ENCODE data around the gene DENND2D. TPM values are rescaled to one million over a fixed set of nuclear protein-coding genes. Genes with fewer than 3 reads are reported as not detected.

The DENND2D gene
- total RNA-seq, 2 donors from 2014 or later: 15.8 to 19.8 TPM

- no peak for TF ChIP-seq CTCF (IDR thresholded peaks at IDR 0.05)
- ATAC-seq (ENCODE audit: insufficient number of reproducible peaks, low FRiP score, low read depth) (no peak), DNase-seq (ENCODE audit: low spot score) (no peak)
- Histone ChIP-seq H3K4me1 (ENCODE audit: control insufficient read depth in 1 of 2, low read depth in 2 of 2) (peaks cover 0 to 20% of the 10 kb centered on the region in 2 donors), H3K4me3 (peak overlapping the region; percentile 83), H3K27ac (peak overlapping the region in 1 of 2 donors; percentile 59), H3K9me3 (no peaks in the 10 kb centered on the region), H3K27me3 (replicated peaks; ENCODE audit: insufficient read depth) (no peaks in the 10 kb centered on the region), H3K36me3 (no peaks in the 10 kb centered on the region)
These were observed 2.5 kb upstream of the DENND2D start for GRCh38 chr1:111202707-111203623.

- H3K4me3 ChIP-seq: no peak overlapping the region
- H3K9me3 ChIP-seq: no peaks in the 10 kb centered on the region
- no peak overlapping the region for H3K27ac ChIP-seq
- H3K27me3 ChIP-seq (replicated peaks; ENCODE audit: insufficient read depth): no peaks in the 10 kb centered on the region
- DNase-seq (ENCODE audit: low spot score): no peak
- peaks cover 0 to 20% of the 10 kb centered on the region in 2 donors for H3K4me1 ChIP-seq (ENCODE audit: control insufficient read depth in 1 of 2, low read depth in 2 of 2)
- H3K36me3 ChIP-seq: no peaks in the 10 kb centered on the region
- no peak for ATAC-seq (ENCODE audit: insufficient number of reproducible peaks, low FRiP score, low read depth)
- TF ChIP-seq CTCF (IDR thresholded peaks at IDR 0.05): no peak
These were observed 1.9 kb upstream of the DENND2D start for GRCh38 chr1:111202366-111202706.

GRCh38 chr1:111201275-111202090 lies 1.0 kb upstream of the DENND2D start:
- no peak for TF ChIP-seq CTCF (IDR thresholded peaks at IDR 0.05)
- peak overlapping the region in 1 of 2 donors; percentile 24 for H3K27ac ChIP-seq

GRCh38 chr1:111200802-111201161 lies 336 bp upstream of the DENND2D start:
- Histone ChIP-seq H3K9me3 (no peaks in the 10 kb centered on the region), H3K27me3 (replicated peaks; ENCODE audit: insufficient read depth) (no peaks in the 10 kb centered on the region), H3K4me1 (ENCODE audit: control insufficient read depth in 1 of 2, low read depth in 2 of 2) (peaks cover 0 to 20% of the 10 kb centered on the region in 2 donors), H3K4me3 (peak overlapping the region; percentile 60), H3K27ac (peak overlapping the region in 1 of 2 donors; percentile 24), H3K36me3 (no peaks in the 10 kb centered on the region)
- ATAC-seq (ENCODE audit: insufficient number of reproducible peaks, low FRiP score, low read depth): no peak
- DNase-seq (ENCODE audit: low spot score): no peak
- no peak for TF ChIP-seq CTCF (IDR thresholded peaks at IDR 0.05)

More at GRCh38 chr1:111201275-111202090, 1.0 kb upstream of the DENND2D start:
- Histone ChIP-seq H3K4me3 (no peak overlapping the region), H3K36me3 (no peaks in the 10 kb centered on the region), H3K27me3 (replicated peaks; ENCODE audit: insufficient read depth) (no peaks in the 10 kb centered on the region), H3K9me3 (no peaks in the 10 kb centered on the region), H3K4me1 (ENCODE audit: control insufficient read depth in 1 of 2, low read depth in 2 of 2) (peaks cover 0 to 20% of the 10 kb centered on the region in 2 donors)
- no peak for ATAC-seq (ENCODE audit: insufficient number of reproducible peaks, low FRiP score, low read depth)
- no peak for DNase-seq (ENCODE audit: low spot score)

GRCh38 chr1:111199329-111199728 lies 1.1 kb downstream of the DENND2D start:
- Histone ChIP-seq H3K27ac (no peak overlapping the region), H3K4me3 (peak overlapping the region; percentile 60), H3K27me3 (replicated peaks; ENCODE audit: insufficient read depth) (no peaks in the 10 kb centered on the region), H3K36me3 (no peaks in the 10 kb centered on the region), H3K4me1 (ENCODE audit: control insufficient read depth in 1 of 2, low read depth in 2 of 2) (peaks cover 0 to 13% of the 10 kb centered on the region in 2 donors), H3K9me3 (no peaks in the 10 kb centered on the region)
- DNase-seq (ENCODE audit: low spot score) (no peak), ATAC-seq (ENCODE audit: insufficient number of reproducible peaks, low FRiP score, low read depth) (no peak)
- TF ChIP-seq CTCF (IDR thresholded peaks at IDR 0.05): no peak
